Measurements from ENCODE around the gene OMA1.

DNA sequence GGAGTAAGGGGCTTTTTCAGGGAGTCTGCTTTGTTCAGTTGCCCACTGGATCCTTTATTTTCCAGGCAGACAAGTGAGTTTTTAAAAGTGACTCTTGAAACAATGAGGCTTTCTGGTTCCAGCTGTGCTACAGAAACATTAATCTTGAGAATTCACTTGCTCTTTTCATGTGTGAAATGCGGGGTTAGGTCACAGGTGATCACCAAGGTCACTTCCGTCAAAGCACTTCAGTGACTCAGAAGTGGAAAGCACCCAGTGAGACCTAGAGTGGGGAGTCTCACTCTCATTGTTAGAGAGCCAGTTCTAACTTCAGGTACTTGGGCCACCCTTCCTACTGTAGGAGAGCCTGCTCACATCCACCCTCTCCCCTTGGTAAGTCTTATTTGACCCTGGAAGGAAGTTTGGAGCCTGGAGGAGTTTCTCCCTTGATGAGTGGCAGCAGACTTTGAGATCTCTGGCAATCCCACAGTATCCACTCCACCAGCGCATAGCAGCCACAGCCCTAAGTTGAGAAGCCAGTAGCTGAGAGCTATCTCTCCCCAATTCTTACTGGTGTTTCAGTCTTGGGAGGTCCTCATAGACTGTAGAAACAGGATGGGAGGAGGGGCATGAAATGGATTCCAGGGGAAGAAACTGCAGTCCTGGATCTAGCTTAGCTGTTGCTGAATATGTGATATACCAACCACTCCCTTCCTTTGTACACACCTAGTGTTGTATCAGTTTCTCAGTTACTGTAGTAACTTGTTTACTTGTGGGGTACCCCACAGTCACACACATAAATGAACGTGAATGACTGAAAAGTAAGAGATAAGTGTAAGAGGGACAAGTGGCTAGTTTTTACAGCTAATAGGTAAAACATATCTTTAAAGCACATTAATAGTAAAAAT lies 27.4 kb upstream of the OMA1 start:
- no peak for TF ChIP-seq LEF1 (IDR thresholded peaks at IDR 0.05; ENCODE audit: borderline replicate concordance)
- no peak for TF ChIP-seq ELF4 (IDR thresholded peaks at IDR 0.05)
- TF ChIP-seq NFRKB (IDR thresholded peaks at IDR 0.05): no peak
- TF ChIP-seq FOXK2 (IDR thresholded peaks at IDR 0.05): no peak
- TF ChIP-seq FOXM1 (IDR thresholded peaks at IDR 0.05; ENCODE audit: borderline replicate concordance): no peak
- TF ChIP-seq FOXA1 (IDR thresholded peaks at IDR 0.05): no peak
- TF ChIP-seq BHLHE40 (IDR thresholded peaks at IDR 0.05; ENCODE audit: borderline replicate concordance): no peak
- no peak for TF ChIP-seq ARNT (IDR thresholded peaks at IDR 0.05)
